GM21515 (cell line): ENCODE data around the gene NAB2.
"Not testable (repeated sequence)": the region's sequence is repeated elsewhere in the genome, so short reads cannot be mapped to it uniquely, and the experiment has no call there.

Experiments used
- ATAC-seq: cut with Tn5 transposase; IDR thresholded peaks from one replicate; pipeline ENCODE4 v1.9.1; 2021; ENCODE audit not compliant: unreplicated experiment

NAB2 gene

DNA sequence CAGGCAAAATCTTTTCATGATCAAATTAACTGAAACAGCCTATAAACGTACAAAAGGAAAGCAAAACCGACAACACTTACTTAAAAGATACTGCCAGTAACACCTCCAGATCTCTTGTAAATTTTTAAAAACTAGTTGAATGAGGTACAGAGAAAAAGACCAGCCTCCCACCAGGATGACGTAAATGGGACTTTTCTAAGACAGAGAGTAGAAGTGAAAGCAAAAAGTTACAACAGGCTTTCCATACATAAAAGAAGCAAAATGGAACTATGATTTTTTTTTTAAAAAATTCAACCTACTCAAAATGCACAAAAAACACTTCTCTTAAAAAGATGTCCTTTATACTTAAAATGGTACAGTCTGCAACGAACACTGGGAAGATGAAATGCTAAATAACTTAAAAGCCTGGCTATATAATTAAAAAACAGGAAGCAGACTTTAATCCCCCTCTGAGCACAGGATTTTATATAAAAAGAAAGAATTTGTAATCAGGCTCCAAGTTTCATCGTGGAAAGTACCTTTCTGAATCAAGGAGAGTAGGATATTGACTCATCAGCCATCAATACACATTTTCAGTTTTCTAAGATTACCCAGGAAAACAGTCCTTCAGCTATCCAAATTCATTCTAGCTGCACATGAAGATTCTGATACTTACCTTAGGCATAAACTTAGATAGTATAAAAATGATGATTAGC is 24.8 kb upstream of the NAB2 start:
- ATAC-seq, result peak; percentile 71

DNA sequence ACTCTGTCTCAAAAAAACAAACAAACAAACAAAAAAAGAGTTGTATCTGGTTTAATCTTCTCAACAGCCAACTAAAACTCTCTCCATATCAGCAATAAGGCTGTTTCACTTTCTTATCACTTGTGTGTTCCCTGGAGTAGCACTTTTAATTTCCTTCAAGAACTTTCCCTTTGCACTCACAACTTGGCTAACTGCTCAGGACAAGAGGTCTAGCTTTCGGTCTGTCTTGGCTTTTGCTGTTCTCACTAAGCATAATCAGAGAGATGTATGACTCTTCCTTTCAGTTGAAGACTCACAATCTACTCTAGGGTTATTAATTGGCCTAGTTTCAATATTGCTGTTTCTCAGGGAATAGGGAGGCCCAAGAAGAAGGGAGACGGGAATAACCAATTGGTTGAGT is 22.7 kb upstream of the NAB2 start:
- no peak for ATAC-seq

DNA sequence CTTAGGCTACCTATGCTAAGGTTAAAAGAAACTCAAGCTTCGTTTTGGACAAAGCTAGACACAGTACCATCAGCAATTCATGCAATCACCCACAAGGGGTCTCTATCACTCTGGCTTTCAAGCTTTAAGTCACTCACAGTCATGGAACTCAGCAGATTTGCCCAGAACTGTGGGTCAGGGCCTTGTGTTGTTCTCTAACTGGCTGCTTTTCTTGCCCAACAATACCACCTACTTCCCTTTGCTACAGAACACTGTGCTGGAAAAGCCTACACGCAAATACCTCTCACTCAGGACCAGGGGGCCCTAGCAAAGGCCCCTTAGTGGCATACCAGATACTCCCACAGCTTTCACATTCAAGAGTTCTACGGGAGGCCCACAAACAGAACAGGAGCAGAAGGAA is 19.4 kb upstream of the NAB2 start:
- peak; percentile 68 for ATAC-seq

DNA sequence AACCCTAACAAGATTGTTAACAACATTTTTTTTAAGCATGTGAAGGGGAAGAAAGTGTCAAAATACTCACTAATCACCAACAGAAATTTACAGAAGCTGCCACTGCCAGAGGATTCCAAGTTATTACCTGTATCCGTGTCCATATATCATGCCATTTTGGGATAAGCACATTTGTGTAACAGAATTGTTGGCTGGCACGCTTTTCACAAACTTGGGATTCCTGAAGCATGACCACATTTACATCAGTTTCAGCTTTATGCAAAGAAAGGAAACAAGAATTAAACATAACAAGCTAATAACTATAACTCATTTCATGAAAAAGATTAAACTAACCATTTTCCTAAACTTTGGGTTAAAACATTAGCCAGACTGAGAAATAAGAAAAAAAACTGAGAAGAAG is 16.3 kb upstream of the NAB2 start:
- ATAC-seq, result no peak

DNA sequence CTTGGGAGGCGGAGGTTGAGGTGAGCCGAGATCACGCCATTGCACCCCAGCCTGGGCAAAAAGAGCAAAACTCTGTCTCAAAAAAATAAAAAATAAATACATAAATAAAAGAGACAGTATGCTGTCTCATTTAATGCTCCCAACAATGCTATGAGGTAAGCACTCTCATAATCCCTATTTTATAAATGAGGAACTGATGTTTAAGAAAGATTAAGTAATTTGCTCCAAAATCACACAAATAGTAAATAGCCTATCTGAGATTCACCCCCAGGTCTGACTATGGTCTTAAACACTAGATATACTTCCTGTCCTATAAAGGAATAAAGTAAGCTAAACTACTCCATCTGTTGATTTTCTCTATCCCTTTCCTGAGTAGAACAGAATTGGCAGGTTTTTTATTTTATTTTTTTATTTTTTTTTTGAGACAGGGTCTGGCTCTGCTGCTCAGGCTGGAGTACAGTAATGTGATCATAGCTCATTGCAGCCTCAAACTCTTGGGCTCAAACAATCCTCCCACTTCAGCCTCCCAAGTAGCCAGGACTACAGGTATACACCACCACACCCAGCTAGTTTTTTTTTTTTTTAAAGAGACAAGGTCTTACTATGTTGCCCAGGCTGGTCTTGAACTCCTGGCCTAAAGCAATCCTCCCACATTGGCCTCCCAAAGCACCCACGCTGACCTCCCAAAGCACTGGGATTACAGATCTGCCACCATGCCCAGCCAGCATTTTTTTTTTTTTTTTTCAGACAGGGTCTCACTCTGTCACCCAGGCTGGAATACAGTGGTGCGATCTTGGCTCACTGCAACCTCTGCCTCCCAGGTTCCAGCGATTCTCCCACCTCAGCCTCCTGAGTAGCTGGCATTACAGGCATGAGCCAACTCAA is 15.1 kb upstream of the NAB2 start:
- ATAC-seq, result not testable (repeated sequence)

DNA sequence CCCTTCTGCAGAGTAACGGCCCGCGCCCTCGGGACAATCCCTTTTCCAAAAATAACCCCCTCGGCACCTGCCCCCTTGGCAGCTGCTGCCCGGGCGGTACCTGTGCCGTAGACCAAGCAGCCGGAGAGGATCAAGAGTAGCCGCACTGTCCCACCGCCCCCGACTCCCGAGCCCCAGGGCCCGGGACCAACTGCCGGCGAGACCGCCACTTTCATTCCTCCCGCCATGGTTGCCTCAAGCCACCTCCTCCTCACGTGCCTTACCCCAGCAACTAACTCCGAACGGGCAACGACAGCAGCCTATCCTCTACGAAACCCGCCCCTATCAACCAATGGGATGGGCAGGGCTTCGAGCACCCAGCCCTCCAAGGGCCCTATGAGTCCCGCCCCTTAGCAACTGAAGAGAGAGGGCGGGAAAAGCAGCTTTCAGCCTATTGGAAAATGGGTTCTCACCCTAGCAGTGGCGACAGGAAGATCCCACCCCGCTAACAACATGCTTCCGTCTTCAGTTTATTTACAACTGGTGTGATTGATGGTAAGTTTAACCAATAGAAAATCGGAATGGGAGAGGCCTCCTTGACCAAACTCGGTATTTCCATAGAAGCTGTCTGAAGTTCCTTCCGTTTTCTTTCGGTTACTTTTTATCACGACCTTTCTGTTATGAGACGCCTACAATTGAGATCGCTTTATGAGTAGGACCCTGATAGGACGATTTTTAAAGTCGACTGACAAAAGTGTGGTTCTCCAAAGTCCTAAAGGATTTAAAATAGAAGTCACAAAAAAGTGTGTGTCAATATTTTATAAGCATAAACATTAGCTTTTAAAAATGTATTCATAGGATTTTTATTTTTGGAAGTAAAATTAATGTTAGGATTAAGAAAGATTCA is 10.2 kb upstream of the NAB2 start, which contains the start of gene NEMP1:
NEMP1 (minus strand) TSS at position 273 of the 886 bp plus-strand sequence; CDS start at position 227, 46 bp downstream.
- peak; percentile 97 for ATAC-seq

DNA sequence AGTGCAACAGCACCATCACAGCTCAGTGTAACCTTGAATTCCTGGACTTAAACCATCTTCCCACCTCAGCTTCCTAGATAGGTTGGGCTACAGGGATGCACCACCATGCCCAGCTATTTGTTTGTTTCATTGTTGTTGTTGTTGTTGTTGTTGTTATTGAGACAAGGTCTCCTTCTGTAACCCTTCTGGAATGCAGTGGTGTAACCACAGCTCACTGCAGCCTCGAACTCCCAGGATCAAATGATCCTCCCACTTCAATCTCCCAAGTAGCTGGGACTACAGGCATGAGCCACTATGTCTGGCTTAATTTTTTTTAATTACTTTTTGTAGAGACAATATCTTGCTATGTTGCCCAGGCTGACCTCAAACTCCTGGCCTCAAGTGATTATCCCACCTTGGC is 9.1 kb upstream of the NAB2 start:
- no peak for ATAC-seq

DNA sequence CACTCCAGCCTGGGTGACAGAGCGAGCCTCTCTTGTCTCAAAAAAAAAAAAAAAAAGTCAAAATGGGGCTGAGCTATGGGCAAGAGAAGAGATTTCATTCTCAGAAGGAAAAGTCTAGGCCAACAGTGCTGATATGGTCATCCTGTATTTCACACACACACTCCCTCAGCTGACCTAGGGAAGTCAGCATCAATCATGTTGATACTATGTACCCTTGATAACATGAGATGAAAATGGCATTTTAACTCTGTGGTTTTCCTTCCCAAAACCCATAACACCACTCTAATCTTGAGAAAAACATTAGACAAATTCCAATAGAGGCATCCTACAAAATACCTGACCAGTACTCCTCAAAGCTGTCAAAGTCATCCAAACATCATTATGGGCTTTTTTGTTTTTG is 8.1 kb upstream of the NAB2 start:
- ATAC-seq, result no peak

DNA sequence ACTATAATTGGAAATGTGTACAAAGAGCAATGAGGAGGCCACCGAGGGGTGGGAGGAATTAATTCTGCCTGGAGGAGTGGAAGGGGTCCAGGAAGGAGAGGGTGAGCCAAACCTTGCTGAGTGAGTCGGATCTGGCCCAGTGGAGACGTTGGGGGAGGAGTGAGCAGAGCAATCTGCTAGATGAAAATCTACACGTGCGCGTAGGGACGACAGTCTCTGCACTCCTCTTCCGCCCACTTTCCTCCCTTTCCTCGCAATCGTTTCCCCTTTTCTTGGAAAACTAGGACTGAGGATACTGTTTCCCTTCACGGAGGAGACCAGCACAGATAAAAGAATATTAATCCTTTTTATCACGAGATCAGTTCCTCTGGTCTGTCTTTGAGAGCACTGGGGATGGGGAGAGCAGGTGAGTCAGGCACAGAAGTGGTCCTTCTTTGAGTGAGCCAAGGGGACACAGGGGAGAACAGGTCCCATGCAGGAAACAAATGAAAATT is 2.9 kb upstream of the NAB2 start:
- no peak for ATAC-seq

DNA sequence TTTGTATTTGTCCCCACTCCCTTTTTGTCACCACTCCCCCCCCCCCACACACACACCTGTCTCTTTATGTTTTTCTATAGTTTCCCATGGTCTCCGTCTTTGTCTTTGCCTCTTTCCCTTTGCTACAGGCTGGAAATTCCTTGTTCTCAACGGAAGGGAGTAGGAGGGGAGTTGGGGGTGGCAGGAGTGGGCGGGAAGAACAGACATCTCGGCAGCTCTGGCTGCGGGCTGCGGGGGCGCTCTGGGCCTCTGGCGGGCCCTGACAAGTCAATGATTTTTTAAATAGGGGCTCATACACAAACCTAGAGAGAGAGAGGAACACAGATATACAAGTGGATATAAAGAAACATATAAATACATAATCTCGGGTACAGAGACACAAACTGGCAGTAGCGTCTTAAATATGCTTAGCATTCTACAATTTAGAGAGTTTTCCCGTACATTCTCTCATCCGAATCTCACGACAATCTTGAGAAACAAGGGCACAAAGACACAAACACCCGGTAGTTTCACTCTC is 2.4 kb upstream of the NAB2 start:
- ATAC-seq, result no peak

DNA sequence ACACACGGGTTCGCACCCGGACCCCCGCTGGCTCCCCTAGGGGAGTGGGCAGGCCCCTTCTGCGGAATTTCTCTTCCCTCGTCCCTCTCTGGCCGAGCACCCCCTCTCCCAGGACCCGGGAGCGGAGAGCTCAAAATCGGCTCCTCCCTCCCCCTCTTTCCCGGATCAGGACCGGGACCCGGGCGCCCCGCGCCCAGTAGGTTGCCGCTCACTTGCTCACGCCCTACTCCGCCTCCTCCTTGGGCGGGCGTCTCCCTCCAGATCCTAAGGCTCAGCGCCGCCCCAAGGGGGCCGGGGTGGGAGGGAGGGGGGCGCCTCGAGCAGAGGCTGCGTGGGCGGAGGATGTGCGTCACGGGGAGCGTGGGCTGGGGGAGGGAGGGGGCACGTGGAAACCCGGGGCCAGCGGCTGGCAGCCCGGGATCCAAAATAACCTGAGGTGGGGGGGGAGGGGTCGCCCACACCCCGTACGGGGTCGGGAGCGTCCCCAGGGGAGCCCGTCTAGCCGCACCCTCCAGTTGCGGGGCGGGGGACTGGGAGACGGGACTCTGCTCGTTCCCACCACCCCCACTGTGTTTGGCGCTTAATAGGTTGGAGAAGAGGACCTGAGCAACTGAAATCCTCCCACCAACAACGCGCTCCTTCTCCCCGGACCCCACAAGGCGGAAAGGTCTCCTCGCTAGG is 1.8 kb upstream of the NAB2 start:
- ATAC-seq, result peak; percentile 26

DNA sequence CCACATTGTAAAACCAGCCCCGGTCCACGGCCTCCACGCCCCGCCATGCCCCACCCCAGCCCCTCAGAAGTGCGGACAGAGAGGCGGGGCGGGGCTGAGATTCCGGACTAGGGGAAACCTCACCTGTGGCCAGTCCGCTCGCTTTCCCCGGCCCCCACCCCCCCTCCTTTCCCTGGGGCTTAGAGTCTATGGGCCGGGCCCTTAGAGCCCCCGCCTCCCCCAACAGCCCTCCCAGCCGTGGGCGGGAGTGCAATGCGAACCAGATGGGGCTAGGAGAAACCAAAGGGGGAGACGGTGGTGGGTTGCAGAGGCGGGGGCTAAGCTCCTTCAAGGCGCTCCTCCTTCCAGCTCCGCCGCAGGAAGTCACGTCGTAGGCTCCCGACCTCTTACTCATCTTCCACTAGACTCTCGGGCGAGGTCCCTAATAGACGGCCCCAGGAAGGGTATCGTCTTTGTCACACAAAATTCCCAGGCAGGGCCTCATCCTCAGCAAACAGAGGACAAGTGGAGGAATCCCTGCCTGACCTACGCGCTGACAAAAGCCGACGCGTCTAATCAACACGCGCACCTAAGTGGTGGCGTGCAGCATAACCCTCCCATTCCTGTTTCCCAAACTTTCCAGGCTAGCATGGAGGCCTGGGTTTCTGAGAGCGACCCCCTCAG is 1.1 kb upstream of the NAB2 start:
- peak; percentile 29 for ATAC-seq

DNA sequence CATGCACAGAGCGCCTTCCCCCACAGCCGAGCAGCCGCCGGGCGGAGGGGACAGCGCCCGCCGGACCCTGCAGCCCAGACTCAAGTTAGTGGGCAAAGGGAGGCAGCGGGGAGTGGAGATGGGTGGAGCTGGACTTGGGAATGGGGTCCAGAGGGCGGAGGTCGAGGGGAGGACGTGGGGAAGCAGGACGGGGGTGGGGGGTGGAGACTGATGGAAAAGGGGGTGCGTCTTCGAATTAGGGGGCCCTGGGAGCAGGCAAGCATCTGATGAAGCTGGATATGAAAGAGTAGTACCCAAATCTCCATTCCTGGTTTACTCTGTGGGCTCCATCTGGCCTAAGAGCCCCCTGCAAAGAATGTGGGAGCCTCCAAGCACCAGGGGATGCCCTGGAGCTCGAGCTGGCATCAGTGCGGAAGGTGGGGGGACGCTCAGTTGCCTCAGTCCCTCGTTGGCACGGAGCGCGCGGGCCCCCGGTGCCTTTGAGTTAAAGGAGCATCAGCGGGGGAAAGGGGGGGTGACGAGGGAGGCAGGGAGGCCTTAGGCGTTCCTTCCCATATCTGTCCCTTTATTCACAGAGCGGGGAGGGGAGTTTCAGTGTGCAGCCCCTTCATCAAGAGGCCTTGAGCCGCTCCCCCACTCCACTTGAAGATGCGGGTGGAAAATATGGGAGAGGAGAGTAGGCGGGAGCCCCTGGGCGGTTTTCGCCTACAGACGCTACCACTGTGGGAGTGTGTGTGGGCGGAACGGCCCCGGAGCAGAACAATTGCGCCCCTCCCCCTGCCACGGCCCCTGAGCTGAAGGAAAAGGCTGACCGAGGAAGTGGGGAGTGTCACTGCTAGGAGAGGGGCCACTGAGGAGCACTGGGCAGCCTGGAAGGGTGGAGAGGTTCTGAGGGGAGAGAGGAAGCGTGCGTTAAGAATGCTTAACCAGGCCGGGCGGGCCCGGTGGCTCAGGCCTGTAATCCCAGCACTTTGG is 644 bp downstream of the NAB2 start:
- ATAC-seq, result no peak

DNA sequence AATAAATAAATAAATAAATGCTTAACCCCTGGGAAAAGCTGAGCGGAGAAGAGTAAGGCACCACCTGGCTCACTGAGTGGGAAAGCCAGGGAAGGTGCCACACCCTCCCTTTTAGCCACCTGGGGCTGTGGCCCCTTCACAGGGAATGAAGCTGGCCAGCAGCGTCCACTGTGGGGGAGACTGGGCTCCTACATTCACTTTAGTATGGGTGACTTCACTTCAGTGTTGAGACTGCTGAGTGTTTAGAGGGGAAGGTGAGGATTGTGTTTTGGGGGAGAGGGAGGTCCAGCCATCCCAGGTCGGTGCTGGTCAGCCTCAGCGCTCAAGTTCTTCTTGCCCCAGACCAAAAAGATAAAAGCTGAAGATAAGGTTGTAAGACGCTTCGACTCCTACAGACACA is 1.6 kb downstream of the NAB2 start:
- no peak for ATAC-seq

DNA sequence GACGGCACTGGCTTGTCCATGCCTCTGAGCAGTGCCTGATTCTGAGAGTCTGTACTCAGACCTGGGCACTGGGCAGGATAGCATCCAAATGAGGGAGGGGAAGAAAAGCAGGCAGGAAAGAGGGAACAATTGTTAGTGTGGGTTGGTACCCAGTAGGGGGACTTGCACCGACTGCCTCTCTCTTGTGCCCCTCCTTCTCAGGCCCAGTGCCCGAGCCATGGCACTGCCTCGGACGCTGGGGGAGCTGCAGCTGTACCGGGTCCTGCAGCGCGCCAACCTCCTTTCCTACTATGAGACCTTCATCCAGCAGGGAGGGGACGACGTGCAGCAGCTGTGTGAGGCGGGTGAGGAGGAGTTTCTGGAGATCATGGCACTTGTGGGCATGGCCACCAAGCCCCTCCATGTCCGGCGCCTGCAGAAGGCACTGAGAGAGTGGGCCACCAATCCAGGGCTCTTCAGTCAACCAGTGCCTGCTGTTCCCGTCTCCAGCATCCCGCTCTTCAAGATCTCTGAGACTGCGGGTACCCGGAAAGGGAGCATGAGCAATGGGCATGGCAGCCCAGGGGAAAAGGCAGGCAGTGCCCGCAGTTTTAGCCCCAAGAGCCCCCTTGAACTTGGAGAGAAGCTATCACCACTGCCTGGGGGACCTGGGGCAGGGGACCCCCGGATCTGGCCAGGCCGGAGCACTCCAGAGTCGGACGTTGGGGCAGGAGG is 2.2 kb downstream of the NAB2 start:
- no peak for ATAC-seq

DNA sequence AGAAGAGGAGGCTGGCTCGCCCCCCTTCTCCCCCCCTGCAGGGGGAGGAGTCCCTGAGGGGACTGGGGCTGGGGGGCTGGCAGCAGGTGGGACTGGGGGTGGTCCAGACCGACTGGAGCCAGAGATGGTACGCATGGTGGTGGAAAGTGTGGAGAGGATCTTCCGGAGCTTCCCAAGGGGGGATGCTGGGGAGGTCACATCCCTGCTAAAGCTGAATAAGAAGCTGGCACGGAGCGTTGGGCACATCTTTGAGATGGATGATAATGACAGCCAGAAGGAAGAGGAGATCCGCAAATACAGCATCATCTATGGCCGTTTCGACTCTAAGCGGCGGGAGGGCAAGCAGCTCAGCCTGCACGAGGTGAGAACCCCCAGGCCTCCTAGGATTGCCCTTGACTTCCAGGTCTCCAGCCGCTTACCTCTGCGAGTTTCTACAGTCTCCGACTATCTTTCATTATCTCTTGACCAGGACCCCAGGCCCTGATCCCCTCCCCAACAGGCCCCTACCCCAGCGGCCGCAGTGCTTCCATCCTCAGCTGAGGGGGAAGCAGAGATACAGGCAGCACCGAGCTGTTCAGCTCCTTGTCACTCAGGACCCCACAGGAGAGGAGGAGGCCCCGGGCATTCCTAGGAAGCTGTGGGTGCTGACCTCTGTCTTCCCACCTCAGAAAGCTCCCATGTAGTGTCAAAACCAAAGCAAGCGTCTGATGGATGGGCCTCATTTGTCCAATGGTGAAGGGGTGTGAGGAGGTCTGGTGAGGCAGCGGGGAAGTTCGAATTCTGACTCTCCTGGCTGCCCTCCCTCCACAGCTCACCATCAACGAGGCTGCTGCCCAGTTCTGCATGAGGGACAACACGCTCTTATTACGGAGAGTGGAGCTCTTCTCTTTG is 3.0 kb downstream of the NAB2 start:
- no peak for ATAC-seq

DNA sequence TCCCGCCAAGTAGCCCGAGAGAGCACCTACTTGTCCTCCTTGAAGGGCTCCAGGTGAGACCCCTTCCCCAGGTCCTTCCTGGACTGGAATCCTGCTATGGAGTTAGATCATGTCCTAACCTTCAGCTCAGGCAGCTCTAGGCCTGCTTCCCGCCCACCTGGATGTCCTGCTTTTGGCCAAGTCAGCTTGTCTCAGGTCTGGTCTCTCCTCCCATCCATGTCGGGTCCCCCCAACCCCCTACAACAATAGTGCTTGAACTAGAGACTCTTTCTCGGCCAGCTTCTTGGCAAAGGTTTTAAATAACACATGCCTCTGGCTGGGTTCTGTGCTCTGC is 3.6 kb downstream of the NAB2 start:
- no peak for ATAC-seq
